Breast epithelium (tissue), 3 donors: ENCODE data around the gene DTNA.

Source experiments
- CTCF ChIP-seq, 3 donors: fragments of 450-650 bp; IDR thresholded peaks; one replicate each; pipeline ENCODE4 v1.5.1; 2016 to 2017; ENCODE audit warnings: antibody characterized with exemption in 3 of 3, mild to moderate bottlenecking in 3 of 3, moderate library complexity in 3 of 3
- POLR2A ChIP-seq: fragments of 450-650 bp; IDR thresholded peaks from one replicate; pipeline ENCODE4 v1.6.1; 2016; ENCODE audit warnings: antibody characterized with exemption, mild to moderate bottlenecking, moderate library complexity

- TF ChIP-seq CTCF (IDR thresholded peaks at IDR 0.05) (no peak), POLR2A (no peak)
These were observed 180.5 kb downstream of the DTNA start for GRCh38 chr18:34890486-34891085.
